Esophagus muscularis mucosa (tissue), 4 donors: ENCODE data around the gene SPDYE6. TPM values are rescaled to one million over a fixed set of nuclear protein-coding genes. Genes with fewer than 3 reads are reported as not detected.

Source experiments
- DNase-seq: peaks from one replicate; pipeline ENCODE4 v3.0.0-alpha.2; 2017; ENCODE audit errors: extremely low spot score
- H3K27ac ChIP-seq, 4 donors: fragments of 200-600 bp; sonication (generic); replicated peaks in 1 of 4; 1 replicate in 3 of 4; 2 replicates in 1 of 4; pipeline ENCODE4 v1.5.1; 2016 to 2019; ENCODE audit warnings: mild to moderate bottlenecking in 1 of 4
- H3K27me3 ChIP-seq, 4 donors: fragments of 200-600 bp; sonication (generic); one replicate each; pipeline versions ENCODE4 v1.5.1 to v1.6.0; 2016 to 2019
- H3K36me3 ChIP-seq, 4 donors: fragments of 200-600 bp; sonication (generic); one replicate each; pipeline ENCODE4 v1.5.1; 2016 to 2019
- H3K4me1 ChIP-seq, 4 donors: fragments of 200-600 bp; sonication (generic); one replicate each; pipeline ENCODE4 v1.5.1; 2016 to 2019
- H3K4me3 ChIP-seq, 4 donors: fragments of 200-600 bp; sonication (generic); 1 replicate in 2 of 4; 2 replicates in 2 of 4; pipeline ENCODE4 v1.5.1; 2016 to 2019; ENCODE audit warnings: mild to moderate bottlenecking in 4 of 4, moderate library complexity in 1 of 4
- H3K9me3 ChIP-seq, 4 donors: fragments of 200-600 bp; sonication (generic); 1 replicate in 3 of 4; 2 replicates in 1 of 4; pipeline ENCODE4 v1.5.1; 2016 to 2019
- CTCF ChIP-seq, 3 experiments: fragments of 200-600 bp in 2 of 3; fragments of 450-650 bp in 1 of 3; sonication (generic) in 2 of 3; IDR thresholded peaks; one replicate each; pipeline ENCODE4 v1.5.1; 2017 to 2019; ENCODE audit warnings: antibody characterized with exemption in 3 of 3, mild to moderate bottlenecking in 2 of 3, moderate library complexity in 1 of 3
- EP300 ChIP-seq: sonication (generic); formaldehyde crosslinking; IDR thresholded peaks from one replicate; pipeline ENCODE4 v1.6.1; 2017; ENCODE audit warnings: antibody characterized with exemption
- POLR2A ChIP-seq: fragments of 450-650 bp; IDR thresholded peaks from one replicate; pipeline ENCODE4 v1.6.1; 2017; ENCODE audit warnings: antibody characterized with exemption, moderate library complexity, mild to moderate bottlenecking, low read depth
- POLR2AphosphoS5 ChIP-seq, 2 donors: sonication (generic); formaldehyde crosslinking; IDR thresholded peaks; one replicate each; pipeline ENCODE4 v1.6.1; 2017; ENCODE audit warnings: antibody characterized with exemption in 2 of 2
- WGBS: methylation state at CpG from one replicate; pipeline ENCODE4 v1.1.5; 2018; 5-methylcytosine and 5-hydroxymethylcytosine counted together
- intact Hi-C: fragments of 100-400 bp; cut with DNase I; formaldehyde crosslinking; loops from one replicate; pipeline ENCODE4 v1.15.1; 2023
- total RNA-seq, 4 donors: library from RNA; depleted of rRNA; stranded (reverse); fragments of >200 nt; gene quantifications; one replicate each; pipeline versions ENCODE4 v1.1.0 to v1.2.1, GENCODE V29; 2016

Gene SPDYE6
- total RNA-seq, 4 donors from 2014 or later: not detected

GRCh38 chr7:102317231-102318059 is 38.8 kb downstream of the SPDYE6 start:
- DNase-seq: no peak
- H3K36me3 ChIP-seq: peaks cover 5 to 20% (median 8%) of the 10 kb centered on the region in 4 donors
- WGBS: 90% methylated on average over 19 of the region's 24 CpGs
- peaks cover 6 to 16% (median 10%) of the 10 kb centered on the region in 4 donors for H3K4me1 ChIP-seq
- TF ChIP-seq POLR2A (no peak), CTCF (IDR thresholded peaks at IDR 0.05) (no peak), POLR2AphosphoS5 (IDR thresholded peaks at IDR 0.05) (no peak), EP300 (no peak)
- H3K9me3 ChIP-seq: no peaks in the 10 kb centered on the region
- intact Hi-C loops: no loop called here
- H3K27me3 ChIP-seq: peaks cover 0 to 25% (median 2%) of the 10 kb centered on the region in 4 donors
- H3K4me3 ChIP-seq: no peak overlapping the region
- no peak overlapping the region for H3K27ac ChIP-seq

- Histone ChIP-seq H3K4me3 (no peak overlapping the region), H3K9me3 (no peaks in the 10 kb centered on the region), H3K27me3 (no peaks in the 10 kb centered on the region), H3K4me1 (peaks cover 0 to 4% (median under 1%) of the 10 kb centered on the region in 4 donors), H3K27ac (no peak overlapping the region), H3K36me3 (peaks cover 5 to 34% (median 8%) of the 10 kb centered on the region in 4 donors)
- 93% methylated on average over 21 of the region's 22 CpGs for WGBS
- intact Hi-C loops: no loop called here
- DNase-seq: no peak
- TF ChIP-seq POLR2A (no peak), EP300 (no peak), POLR2AphosphoS5 (IDR thresholded peaks at IDR 0.05) (no peak), CTCF (IDR thresholded peaks at IDR 0.05) (no peak)
These were observed 42.1 kb downstream of the SPDYE6 start for GRCh38 chr7:102313997-102314780.

- intact Hi-C loops: no loop called here
- no peak for DNase-seq
- H3K27me3 ChIP-seq: no peaks in the 10 kb centered on the region
- peaks cover 0 to 3% (median 1%) of the 10 kb centered on the region in 4 donors for H3K4me1 ChIP-seq
- no peaks in the 10 kb centered on the region for H3K9me3 ChIP-seq
- TF ChIP-seq CTCF (IDR thresholded peaks at IDR 0.05): no peak
- TF ChIP-seq EP300: no peak
- TF ChIP-seq POLR2A: no peak
- TF ChIP-seq POLR2AphosphoS5 (IDR thresholded peaks at IDR 0.05): no peak
- H3K36me3 ChIP-seq: peaks cover 5 to 31% (median 8%) of the 10 kb centered on the region in 4 donors
- H3K4me3 ChIP-seq: no peak overlapping the region
- H3K27ac ChIP-seq: no peak overlapping the region
- 83% methylated on average over 2 of the region's 2 CpGs for WGBS
These were observed 43.9 kb downstream of the SPDYE6 start for GRCh38 chr7:102312317-102312716.

- Histone ChIP-seq H3K27ac (no peak overlapping the region), H3K4me1 (peaks cover 0 to 11% (median 8%) of the 10 kb centered on the region in 4 donors), H3K9me3 (no peaks in the 10 kb centered on the region), H3K27me3 (no peaks in the 10 kb centered on the region), H3K4me3 (no peak overlapping the region), H3K36me3 (peaks cover 5 to 29% (median 8%) of the 10 kb centered on the region in 4 donors)
- DNase-seq: no peak
- intact Hi-C loops: no loop called here
- TF ChIP-seq POLR2A: no peak
- TF ChIP-seq POLR2AphosphoS5 (IDR thresholded peaks at IDR 0.05): no peak
- no peak for TF ChIP-seq CTCF (IDR thresholded peaks at IDR 0.05)
- no peak for TF ChIP-seq EP300
- WGBS: 90% methylated on average over 9 of the region's 9 CpGs
These were observed 45.8 kb downstream of the SPDYE6 start for GRCh38 chr7:102310414-102310815.
